H1 (cell line): ENCODE data around the gene CLDN16. TPM values are rescaled to one million over a fixed set of nuclear protein-coding genes. Genes with fewer than 3 reads are reported as not detected.

ENCODE experiments used
- CHD7 ChIP-seq: fragments of 300-600 bp; sonication (generic); IDR thresholded peaks from 2 replicates; pipeline ENCODE4 v1.7.1; 2012; ENCODE audit warnings: low read length, moderate library complexity, mild to moderate bottlenecking, inconsistent platforms; ENCODE audit not compliant: insufficient replicate concordance
- GTF2F1 ChIP-seq: IDR thresholded peaks from 2 replicates; pipeline ENCODE4 v1.6.1; 2012; ENCODE audit warnings: low read depth, low read length, improper control_type of control experiment, borderline replicate concordance
- JUND ChIP-seq: IDR thresholded peaks from 2 replicates; pipeline ENCODE4 v1.6.1; 2011; ENCODE audit warnings: mild to moderate bottlenecking, improper control_type of control experiment, low read length
- SIX5 ChIP-seq: IDR thresholded peaks from 2 replicates; pipeline ENCODE4 v1.6.1; 2011; ENCODE audit warnings: mild to moderate bottlenecking, low read depth, low read length
- polyA plus RNA-seq, 7 experiments: library from polyadenylated mRNA; depleted of rRNA in 3 of 7; stranded (reverse) in 5 of 7; unstranded in 2 of 7; fragments of >200 nt in 5 of 7; fragments of 200-250 nt in 2 of 7; gene quantifications; 1 replicate in 5 of 7; 2 replicates in 1 of 7; 4 replicates in 1 of 7; pipeline versions ENCODE4 v1.2.1 to v1.2.3, GENCODE V29; 2011 to 2013; ENCODE audit warnings: missing spikeins in 2 of 7, mixed read lengths in 2 of 7
- total RNA-seq: library from RNA; stranded (reverse); fragmentation: NEBNext Ultra II Directional; extraction: Animal tissue kit (Norgen Biotek cat#: 25700); gene quantifications from 2 replicates; pipeline ENCODE4 v1.2.1, GENCODE V29; 2021

The CLDN16 gene
- total and polyA plus RNA-seq, 2 of the 8 experiments (the other 6 are each of a cell fraction or from before 2014, with no cell fraction given): not detected

GRCh38 chr3:190384309-190384756 lies 3.6 kb upstream of the CLDN16 start (continued):
- no peak for TF ChIP-seq SIX5
- TF ChIP-seq JUND: no peak
- TF ChIP-seq GTF2F1: no peak
- TF ChIP-seq CHD7: no peak
